HuH-7.5 (cell line): ENCODE measurements around the gene TCERG1.
A peak's percentile ranks its signal among the peaks of the same experiment; 100 is the strongest.
"Not testable (repeated sequence)": the region's sequence is repeated elsewhere in the genome, so short reads cannot be mapped to it uniquely, and the experiment has no call there.

Experiments used
- DNase-seq: peaks from one replicate; pipeline ENCODE4 v3.0.0; 2011; ENCODE audit warnings: low spot score

Gene TCERG1

DNA sequence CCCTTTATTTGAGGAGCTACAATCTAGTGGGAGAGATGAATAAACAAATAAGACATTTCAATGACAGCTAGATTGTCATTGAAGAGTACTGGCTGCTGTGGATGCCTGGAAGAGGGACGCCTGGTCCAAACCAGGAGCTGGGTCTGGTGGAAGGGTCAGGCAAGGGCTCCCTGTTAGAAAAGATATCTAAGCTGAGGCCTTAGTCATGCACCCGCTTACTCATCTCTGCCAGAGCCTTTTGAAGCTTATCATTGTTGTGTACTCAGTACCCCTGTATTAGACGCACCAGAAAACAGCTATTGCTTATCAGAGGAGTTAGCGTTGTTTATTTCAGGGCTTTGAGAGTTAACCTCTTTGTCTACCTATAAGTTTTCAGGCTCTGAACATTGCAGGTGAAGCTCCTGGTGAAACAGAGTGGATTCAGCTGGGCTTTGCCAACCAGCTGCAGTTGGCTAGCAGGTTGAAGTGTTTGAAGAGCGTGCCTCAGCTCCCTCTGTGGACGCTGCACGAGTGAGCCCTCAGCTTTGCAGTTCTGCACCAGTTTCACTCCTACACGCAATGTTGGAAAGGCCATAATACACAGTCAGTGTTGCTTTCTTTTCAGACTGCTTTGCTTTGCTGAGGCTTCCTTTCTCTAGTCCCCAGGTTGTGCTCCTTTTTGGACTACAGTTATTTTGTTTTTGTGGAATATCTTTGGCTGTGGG lies 74.4 kb downstream of the TCERG1 start:
- DNase-seq: no peak

GRCh38 chr5:146523698-146524097 lies 76.6 kb downstream of the TCERG1 start:
- DNase-seq: no peak

DNA sequence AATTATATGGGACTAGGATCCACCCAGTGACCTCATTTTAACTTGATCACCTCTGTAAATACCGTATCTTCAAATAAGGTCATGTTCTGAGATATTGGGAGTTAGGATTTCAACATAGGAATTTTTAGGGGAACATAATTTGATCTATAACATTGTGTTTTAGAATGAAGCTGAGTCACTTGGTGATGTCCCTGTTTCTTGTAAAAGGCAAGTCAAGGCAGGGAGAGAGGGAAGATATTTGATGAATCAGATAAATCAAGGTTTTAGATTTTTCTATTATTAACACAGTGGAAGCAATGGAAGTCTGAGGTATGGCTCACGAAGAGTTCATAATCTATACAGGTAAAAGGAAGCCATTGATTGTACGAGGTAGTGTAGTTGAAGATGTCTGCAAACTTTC lies 80.7 kb downstream of the TCERG1 start:
- DNase-seq: no peak

GRCh38 chr5:146528236-146528635 lies 81.1 kb downstream of the TCERG1 start:
- DNase-seq: no peak

- DNase-seq: no peak
Measured at GRCh38 chr5:146529984-146530383, 82.9 kb downstream of the TCERG1 start.

GRCh38 chr5:146533260-146533857 lies 86.2 kb downstream of the TCERG1 start:
- DNase-seq: peak; percentile 47

- DNase-seq: no peak
Measured at GRCh38 chr5:146533882-146534281, 86.7 kb downstream of the TCERG1 start.

DNA sequence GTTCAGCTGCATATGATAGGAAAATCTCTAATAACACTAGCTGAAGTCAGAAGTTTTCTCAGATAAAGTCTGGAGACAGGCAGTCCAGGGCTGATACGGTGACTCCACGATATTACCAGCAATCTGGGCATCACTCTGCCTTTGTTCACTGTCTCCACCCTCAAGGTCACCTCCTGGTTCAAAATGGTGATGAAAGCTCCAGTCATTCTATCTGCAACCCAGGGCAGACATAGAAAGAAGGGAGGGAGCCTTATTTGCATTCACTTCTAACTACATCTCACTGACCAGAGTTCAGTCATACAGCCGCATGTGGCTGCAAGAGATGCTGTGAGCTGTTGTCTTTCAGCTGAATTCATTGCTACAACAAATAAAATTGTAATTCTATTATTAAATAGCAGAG lies 91.3 kb downstream of the TCERG1 start:
- DNase-seq: no peak

- no peak for DNase-seq
Measured at GRCh38 chr5:146539973-146540372, 92.8 kb downstream of the TCERG1 start.

DNA sequence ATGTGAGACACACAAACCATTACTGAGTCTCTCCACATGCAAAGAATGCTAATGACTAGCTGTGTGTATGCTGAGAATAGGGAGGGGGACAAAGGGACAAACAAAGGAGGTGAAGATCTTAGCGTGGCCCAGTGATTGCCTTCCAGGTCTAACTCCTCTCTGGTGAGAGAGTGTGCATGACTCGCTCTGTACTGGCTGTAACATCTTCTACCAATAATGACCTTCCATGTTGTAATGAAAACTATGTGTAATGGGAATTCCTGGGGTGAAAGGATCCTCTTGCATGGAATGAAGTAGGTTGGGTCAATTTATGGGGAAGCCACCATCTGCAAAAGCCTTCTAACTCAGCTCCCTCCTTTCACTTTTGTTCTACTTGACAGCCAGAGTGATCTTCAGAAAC lies 93.3 kb downstream of the TCERG1 start:
- no peak for DNase-seq

- DNase-seq: peak; percentile 39
Measured at GRCh38 chr5:146541958-146542849, 95.1 kb downstream of the TCERG1 start.

DNA sequence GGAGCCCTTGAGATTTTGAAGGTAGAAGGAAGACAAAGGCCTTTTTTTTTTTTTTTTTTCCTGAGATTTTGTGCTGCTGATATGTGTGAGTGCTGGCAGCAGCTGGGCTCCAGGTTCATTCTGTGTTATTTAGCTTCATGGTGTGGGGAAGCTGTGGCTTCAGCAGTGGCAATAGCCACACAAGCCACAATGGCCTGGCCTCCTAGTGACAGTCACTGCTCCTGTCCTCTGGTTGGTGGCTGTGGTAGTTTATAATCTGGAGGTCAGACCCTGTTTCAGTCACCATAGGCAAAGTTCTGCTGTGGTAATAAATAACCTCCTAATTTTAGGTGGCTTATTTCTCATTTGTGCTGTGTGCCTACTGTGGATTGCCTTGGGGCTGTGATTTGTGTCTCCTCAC lies 97.1 kb downstream of the TCERG1 start:
- no peak for DNase-seq

GRCh38 chr5:146548781-146549449 lies 101.8 kb downstream of the TCERG1 start:
- DNase-seq: no peak

- DNase-seq: no peak
Measured at GRCh38 chr5:146549615-146550014, 102.5 kb downstream of the TCERG1 start.

- DNase-seq: no peak
Measured at GRCh38 chr5:146553446-146553845, 106.3 kb downstream of the TCERG1 start.

GRCh38 chr5:146556884-146557283 lies 109.8 kb downstream of the TCERG1 start:
- not testable (repeated sequence) for DNase-seq

DNA sequence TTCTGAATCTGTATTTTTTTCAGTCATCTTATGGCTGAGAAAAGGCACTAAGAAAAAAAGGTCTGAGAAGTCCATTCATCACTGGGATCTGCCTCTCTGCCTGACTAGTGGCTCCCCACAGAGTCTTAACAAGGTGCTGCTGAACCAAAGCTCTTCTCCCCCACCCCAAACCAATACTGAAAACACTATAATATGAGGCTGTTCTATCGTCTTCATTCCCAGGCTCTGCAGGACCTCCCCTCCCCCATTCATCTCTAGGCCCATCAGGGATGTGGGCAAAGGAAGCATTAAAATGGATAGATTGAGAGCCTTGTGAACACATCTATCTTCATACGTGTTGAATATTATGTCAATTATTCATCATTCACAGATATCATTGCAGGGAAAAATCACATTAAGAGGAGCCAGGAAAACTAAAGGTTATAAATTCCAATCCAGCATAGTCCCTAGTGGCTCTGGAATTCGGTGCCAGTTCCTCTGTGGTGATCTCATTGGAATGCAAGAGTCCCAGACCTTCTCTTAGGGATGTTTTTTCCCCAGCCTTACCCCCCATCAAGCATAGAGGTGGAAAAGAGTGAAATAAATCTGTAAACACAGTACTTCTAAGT lies 113.2 kb downstream of the TCERG1 start:
- DNase-seq: no peak
